Colonic mucosa (tissue), 4 donors: ENCODE results near the gene UBE2Q2. TPM values are rescaled to one million over a fixed set of nuclear protein-coding genes. Genes with fewer than 3 reads are reported as not detected.

Source experiments
- DNase-seq: peaks from one replicate; pipeline ENCODE4 v3.0.0-alpha.2; 2020
- H3K27ac ChIP-seq: fragments of 200-600 bp; one replicate; pipeline ENCODE4 v1.8.0; 2021
- H3K27me3 ChIP-seq: fragments of 200-600 bp; one replicate; pipeline ENCODE4 v1.8.0; 2021
- H3K36me3 ChIP-seq: fragments of 200-600 bp; one replicate; pipeline ENCODE4 v1.8.0; 2021
- H3K4me1 ChIP-seq: fragments of 200-600 bp; one replicate; pipeline ENCODE4 v1.8.0; 2021; ENCODE audit warnings: mild to moderate bottlenecking
- H3K4me3 ChIP-seq: fragments of 200-600 bp; one replicate; pipeline ENCODE4 v1.8.0; 2021
- H3K9ac ChIP-seq, 2 donors: one replicate each; pipeline ENCODE4 v1.7.0; 2013; ENCODE audit warnings: control low read depth in 2 of 2, low read depth in 2 of 2, low read length in 2 of 2
- H3K9me3 ChIP-seq: fragments of 200-600 bp; one replicate; pipeline ENCODE4 v1.8.0; 2021
- CTCF ChIP-seq: fragments of 200-600 bp; IDR thresholded peaks from one replicate; pipeline ENCODE4 v1.8.0; 2022; ENCODE audit warnings: antibody characterized with exemption, mild to moderate bottlenecking
- intact Hi-C: fragments of 100-400 bp; cut with DNase I; formaldehyde crosslinking; loops from one replicate; pipeline ENCODE4 v1.14.1; 2022
- total RNA-seq, 2 donors: library from RNA; stranded (reverse); fragmentation: NEBNext Ultra II Directional in 1 of 2; extraction: Animal tissue kit (Norgen Biotek cat#: 25700) in 1 of 2; gene quantifications; one replicate each; pipeline ENCODE4 v1.2.1, GENCODE V29; 2021
- donor health status: healthy.
- donor health status: DM: no; HTN: no; CAD: no.
- donor health status: DM: no; HTN: no; CAD: no.

Gene UBE2Q2
- total RNA-seq, 2 donors from 2014 or later, result 16.6 to 25.1 TPM

- H3K27me3 ChIP-seq, result no peaks in the 10 kb centered on the region
- intact Hi-C loops, result no loop called here
These were observed 11.1 kb upstream of the UBE2Q2 start for GRCh38 chr15:75832114-75832513.

GRCh38 chr15:75834021-75834420 lies 9.2 kb upstream of the UBE2Q2 start:
- no peak for DNase-seq
- intact Hi-C loops, result no loop called here

More at GRCh38 chr15:75832114-75832513, 11.1 kb upstream of the UBE2Q2 start:
- Histone ChIP-seq H3K36me3 (no peaks in the 10 kb centered on the region), H3K27ac (no peak overlapping the region), H3K4me1 (no peaks in the 10 kb centered on the region), H3K9ac (no peak overlapping the region), H3K4me3 (no peak overlapping the region), H3K9me3 (no peaks in the 10 kb centered on the region)
- no peak for DNase-seq
- no peak for TF ChIP-seq CTCF

GRCh38 chr15:75835990-75836958 lies 7.0 kb upstream of the UBE2Q2 start:
- no peak overlapping the region for H3K27ac ChIP-seq

More at GRCh38 chr15:75834021-75834420, 9.2 kb upstream of the UBE2Q2 start:
- no peak overlapping the region for H3K27ac ChIP-seq
- no peak overlapping the region for H3K4me3 ChIP-seq
- no peak overlapping the region for H3K9ac ChIP-seq
- H3K36me3 ChIP-seq, result no peaks in the 10 kb centered on the region
- no peaks in the 10 kb centered on the region for H3K9me3 ChIP-seq
- H3K27me3 ChIP-seq, result no peaks in the 10 kb centered on the region
- TF ChIP-seq CTCF, result no peak
- no peaks in the 10 kb centered on the region for H3K4me1 ChIP-seq

GRCh38 chr15:75836959-75837334 lies 6.3 kb upstream of the UBE2Q2 start:
- no peaks in the 10 kb centered on the region for H3K27me3 ChIP-seq
- no peak overlapping the region for H3K9ac ChIP-seq
- no peak for TF ChIP-seq CTCF
- intact Hi-C loops, result no loop called here
- no peak overlapping the region for H3K27ac ChIP-seq
- H3K9me3 ChIP-seq, result no peaks in the 10 kb centered on the region
- no peaks in the 10 kb centered on the region for H3K4me1 ChIP-seq
- H3K4me3 ChIP-seq, result no peak overlapping the region
- H3K36me3 ChIP-seq, result no peaks in the 10 kb centered on the region
- DNase-seq, result no peak

More at GRCh38 chr15:75835990-75836958, 7.0 kb upstream of the UBE2Q2 start:
- Histone ChIP-seq H3K4me1 (no peaks in the 10 kb centered on the region), H3K27me3 (no peaks in the 10 kb centered on the region), H3K36me3 (no peaks in the 10 kb centered on the region), H3K9ac (no peak overlapping the region), H3K4me3 (no peak overlapping the region), H3K9me3 (no peaks in the 10 kb centered on the region)
- no peak for DNase-seq
- intact Hi-C loops, result no loop called here
- TF ChIP-seq CTCF, result no peak

GRCh38 chr15:75840659-75841058 lies 2.6 kb upstream of the UBE2Q2 start:
- no peaks in the 10 kb centered on the region for H3K27me3 ChIP-seq
- H3K36me3 ChIP-seq, result no peaks in the 10 kb centered on the region
- DNase-seq, result peak; percentile 46
- no peaks in the 10 kb centered on the region for H3K4me1 ChIP-seq
- H3K27ac ChIP-seq, result no peak overlapping the region
- TF ChIP-seq CTCF, result no peak
- no peak overlapping the region for H3K9ac ChIP-seq
- no peaks in the 10 kb centered on the region for H3K9me3 ChIP-seq
- intact Hi-C loops, result no loop called here
- no peak overlapping the region for H3K4me3 ChIP-seq
